GM13977 (cell line): ENCODE measurements around the gene FAXDC2.

Experiments used
- DNase-seq: peaks from one replicate; pipeline ENCODE4 v3.0.0; 2012; ENCODE audit warnings: low spot score
- in situ Hi-C: fragments of 300-500 bp; cut with MboI; formaldehyde crosslinking; loops from one replicate; pipeline ENCODE4 v1.12.0; 2022; ENCODE audit warnings: low sequenced_read_pairs, low pct_unique_long_range_greater_than_20kb, mixed read lengths, inconsistent platforms; ENCODE audit not compliant: unreplicated experiment
- TF ChIP-seq, protein P1 (sequence below): IDR thresholded peaks from 2 replicates; pipeline ENCODE4 v1.5.1; 2012; ENCODE audit warnings: mild to moderate bottlenecking, control low read depth; ENCODE audit not compliant: insufficient read depth; ENCODE audit errors: extremely low read depth, missing control alignments

Gene FAXDC2

DNA sequence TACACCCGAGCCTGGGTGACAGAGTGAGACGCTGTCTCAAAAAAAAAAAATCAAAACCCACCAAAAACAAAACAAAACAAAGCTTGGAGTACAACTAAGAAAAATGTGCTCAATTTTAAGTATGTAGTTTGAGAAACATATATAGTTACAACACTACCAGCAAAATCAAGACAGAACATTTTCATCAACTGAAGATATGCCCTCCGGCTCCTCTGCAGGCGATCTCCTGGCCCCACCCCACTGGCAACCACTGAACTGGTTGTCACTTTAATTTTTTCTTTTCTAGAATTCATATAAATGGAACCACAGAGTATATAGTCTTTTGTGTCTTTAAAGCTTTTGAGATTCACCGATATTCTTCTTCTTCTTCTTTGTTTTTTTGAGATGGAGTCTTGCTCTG, 43.0 kb upstream of the FAXDC2 start:
- in situ Hi-C loops: no loop called here
- TF ChIP-seq, protein P1, sequence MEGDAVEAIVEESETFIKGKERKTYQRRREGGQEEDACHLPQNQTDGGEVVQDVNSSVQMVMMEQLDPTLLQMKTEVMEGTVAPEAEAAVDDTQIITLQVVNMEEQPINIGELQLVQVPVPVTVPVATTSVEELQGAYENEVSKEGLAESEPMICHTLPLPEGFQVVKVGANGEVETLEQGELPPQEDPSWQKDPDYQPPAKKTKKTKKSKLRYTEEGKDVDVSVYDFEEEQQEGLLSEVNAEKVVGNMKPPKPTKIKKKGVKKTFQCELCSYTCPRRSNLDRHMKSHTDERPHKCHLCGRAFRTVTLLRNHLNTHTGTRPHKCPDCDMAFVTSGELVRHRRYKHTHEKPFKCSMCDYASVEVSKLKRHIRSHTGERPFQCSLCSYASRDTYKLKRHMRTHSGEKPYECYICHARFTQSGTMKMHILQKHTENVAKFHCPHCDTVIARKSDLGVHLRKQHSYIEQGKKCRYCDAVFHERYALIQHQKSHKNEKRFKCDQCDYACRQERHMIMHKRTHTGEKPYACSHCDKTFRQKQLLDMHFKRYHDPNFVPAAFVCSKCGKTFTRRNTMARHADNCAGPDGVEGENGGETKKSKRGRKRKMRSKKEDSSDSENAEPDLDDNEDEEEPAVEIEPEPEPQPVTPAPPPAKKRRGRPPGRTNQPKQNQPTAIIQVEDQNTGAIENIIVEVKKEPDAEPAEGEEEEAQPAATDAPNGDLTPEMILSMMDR: no peak
- DNase-seq: no peak

DNA sequence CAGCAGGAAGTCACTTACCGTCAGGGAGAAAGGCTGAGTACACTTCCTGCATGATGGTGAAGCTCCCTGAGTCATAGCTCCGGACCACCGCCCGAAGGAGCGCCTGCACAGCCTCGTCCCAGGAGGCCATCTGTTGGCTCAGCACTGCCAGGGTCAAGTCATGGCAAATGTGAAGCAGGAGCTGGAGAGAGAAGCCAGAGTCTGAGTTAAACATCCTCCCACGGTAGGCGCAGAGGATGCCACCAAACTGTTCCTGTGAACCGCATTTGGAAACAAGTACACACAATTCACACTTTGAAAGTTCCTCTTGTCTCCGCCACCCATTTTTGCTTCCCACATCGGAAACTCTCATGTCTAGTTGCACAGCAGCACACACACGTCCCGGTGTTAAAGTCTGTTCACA, 42.0 kb upstream of the FAXDC2 start:
- TF ChIP-seq, protein P1: no peak

DNA sequence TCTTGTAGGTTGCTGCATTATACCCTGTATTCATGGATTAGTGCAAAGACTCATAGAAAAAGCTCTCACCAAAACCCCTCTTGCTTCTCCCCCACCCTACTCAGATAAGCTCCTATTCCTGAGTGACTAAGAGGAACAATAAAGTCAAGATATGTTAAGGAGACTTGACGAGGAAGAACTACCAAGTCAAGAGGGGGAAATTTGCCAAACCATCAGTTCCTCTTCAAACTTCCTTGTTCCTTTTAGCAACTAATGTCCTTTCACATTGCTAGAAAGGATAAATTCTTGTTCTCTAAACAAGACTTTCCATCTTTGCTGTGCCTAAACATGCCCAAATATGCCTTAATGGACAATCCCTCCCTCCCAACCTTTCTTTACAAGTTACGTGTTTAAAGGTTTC, 35.0 kb upstream of the FAXDC2 start:
- in situ Hi-C loops: no loop called here
- TF ChIP-seq, protein P1: no peak
- DNase-seq: no peak

More for the DNA sequence above, 42.0 kb upstream of the FAXDC2 start:
- no peak for DNase-seq
- in situ Hi-C loops: no loop called here

DNA sequence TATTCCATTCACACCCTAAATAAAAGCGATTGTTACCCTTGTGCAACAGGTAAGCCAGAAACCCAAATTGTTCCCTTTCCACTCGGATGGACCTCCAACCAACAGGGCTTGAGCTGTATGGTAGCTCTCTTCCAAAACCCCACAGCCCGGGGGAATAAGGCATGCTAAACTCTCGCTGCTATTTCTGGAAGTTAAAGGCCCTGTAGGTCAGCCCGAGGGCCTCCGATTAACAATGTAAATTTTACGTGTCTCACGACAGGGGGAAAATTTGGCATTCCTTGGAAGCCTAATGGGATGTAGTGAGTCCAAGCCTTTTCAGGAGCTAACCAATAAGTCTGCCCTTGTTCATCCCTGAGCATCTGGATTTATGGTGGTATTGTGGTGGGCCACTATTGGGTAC, 34.0 kb upstream of the FAXDC2 start:
- TF ChIP-seq, protein P1: no peak
- in situ Hi-C loops: no loop called here
- no peak for DNase-seq

DNA sequence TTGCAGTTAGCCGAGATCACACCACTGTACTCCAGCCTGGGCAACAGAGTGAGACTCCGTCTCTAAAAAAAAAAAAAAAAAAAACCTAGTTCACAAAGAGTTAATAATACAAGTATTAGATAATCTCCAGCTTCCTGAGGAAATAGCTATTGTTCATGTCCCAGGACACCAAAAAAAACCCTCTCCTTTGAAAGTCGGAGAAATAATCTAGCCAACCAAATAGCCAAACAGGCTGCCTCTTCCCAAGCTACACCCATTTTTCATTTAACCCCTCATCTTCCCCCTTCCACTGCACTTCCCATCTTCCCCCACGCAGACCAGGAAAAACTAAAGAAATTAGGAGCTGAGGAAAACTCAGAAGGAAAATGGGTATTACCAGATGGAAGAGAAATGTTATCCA, 31.6 kb upstream of the FAXDC2 start:
- TF ChIP-seq, protein P1: no peak
- DNase-seq: no peak
- in situ Hi-C loops: no loop called here

DNA sequence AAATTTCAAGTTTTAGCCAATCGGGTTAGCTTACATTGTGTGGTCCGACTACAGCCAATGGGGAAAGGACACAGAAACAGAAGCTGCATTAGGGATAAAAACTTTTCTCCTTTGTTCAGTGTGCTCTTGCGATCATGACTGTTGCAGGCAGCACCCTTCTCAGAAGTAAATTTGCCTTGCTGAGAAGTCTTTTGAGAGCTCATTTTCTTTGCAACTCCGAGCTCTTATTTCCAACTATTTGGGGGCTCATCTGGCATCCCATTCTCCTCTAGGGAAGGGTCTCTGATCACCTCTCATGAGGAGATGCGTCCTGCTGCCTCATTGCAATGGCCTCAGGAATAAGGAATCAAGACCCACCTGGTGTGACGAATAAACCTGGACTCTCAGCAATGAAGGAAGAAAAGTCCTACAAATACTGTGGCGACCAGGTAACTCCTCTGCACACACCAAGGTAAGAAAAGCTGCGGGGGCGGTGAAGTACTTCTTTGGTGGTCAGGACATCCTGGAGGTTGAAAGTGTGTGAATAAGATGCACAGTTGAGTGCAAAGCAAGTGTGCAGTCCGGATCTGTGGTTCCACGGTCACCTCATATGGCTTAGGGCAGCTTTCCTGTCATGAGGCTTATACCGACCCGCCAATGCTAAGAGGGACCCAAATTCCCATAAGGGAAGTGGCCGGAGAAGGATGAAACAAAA, 28.4 kb upstream of the FAXDC2 start:
- in situ Hi-C loops: no loop called here

More for the DNA sequence above, 28.4 kb upstream of the FAXDC2 start:
- DNase-seq: no peak
- TF ChIP-seq, protein P1: no peak
